GM18511 (cell line): Measurements from ENCODE around the gene PLA2G6.

ENCODE experiments used
- ATAC-seq: cut with Tn5 transposase; IDR thresholded peaks from one replicate; pipeline ENCODE4 v1.9.1; 2021; ENCODE audit warnings: mild to moderate bottlenecking, moderate library complexity; ENCODE audit not compliant: unreplicated experiment

The PLA2G6 gene

DNA sequence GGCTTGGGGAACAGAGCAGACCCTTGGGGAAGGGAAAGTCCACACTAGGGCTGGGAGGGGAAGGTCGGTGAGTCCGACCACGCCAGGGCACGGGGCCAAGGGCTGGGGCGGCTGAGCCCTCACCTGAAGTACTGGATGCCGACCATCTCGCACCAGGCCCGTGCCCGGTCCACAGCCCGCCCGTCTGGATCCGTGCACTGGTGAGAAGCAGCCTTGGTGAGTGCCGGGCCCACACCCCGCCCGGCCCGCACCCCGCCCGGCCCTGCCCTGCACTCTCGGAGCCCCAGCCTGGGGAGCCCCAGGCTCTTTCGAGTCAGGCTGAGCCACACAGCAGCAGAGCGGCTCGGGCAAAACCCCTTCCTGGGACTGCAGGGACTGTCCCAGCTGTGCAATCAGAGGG, 69.2 kb downstream of the PLA2G6 start:
- no peak for ATAC-seq

DNA sequence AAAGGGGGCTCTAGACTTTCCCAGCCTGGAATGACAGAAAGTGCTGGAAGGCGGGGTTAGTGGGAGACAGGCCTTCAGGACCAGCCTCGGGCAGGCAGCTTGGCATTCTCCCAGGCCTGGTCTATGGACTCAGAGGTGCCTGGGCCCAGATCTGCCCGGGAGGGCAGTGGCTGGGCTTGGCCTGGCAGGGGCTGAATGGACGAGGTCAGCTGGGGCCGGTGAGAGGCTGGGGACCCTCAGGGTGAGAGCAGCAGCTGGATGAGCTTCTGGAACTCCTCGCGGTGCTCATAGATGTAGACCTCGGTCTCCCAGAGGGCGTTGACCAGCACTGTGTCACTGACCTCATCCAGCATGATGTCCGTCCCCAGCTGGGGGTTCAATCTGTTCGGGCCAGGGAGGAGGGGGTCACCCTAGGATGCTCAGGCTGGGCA, 69.7 kb downstream of the PLA2G6 start:
- ATAC-seq: no peak

DNA sequence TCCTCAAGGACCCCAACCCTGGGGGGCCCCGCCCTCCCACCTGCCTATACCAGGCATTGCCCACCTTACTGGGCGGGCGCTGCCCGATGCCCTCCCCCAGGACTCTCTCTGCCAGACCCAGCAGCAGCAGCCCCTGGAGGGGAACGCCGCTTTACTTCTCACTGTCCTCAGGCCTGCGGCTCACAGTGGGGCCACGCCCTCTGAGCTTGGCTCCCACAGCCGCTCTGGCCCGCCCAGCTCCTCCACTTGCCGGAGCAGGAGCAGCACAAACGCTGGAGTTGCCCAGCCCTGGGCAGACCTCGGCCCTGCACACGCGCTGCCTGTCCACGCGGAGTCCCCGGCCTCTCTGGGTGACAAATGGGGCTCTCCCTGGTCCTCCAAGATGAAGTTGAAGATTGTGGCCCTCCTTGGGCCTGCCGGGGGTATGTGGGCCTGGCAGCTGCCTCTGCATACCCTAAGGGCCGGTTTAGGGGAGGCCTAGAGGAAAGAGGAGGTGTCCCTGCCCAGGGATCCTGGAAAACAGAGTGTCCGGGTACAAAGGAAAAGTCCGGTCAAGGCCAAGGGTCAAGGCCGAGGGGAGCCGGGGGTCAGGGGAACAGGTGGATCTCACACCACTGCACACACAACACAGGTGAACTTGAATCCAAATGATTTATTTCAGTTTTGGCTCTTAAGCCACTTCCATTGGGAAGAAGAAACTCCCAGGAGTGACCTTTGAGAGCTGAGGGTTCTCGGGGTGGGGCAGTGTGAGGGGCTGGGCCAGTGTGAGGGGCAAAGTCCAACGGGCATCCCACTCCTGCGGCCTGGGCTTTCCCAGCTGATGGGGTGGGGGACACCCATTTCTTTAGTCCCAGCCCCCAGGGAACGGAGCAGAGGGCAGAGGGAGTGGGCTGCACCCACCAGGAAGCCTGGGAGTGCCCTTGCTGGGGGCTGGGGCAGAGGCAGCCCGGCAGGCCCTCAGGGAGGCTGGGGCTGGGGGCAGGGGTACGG, 70.5 kb downstream of the PLA2G6 start:
- ATAC-seq: no peak

DNA sequence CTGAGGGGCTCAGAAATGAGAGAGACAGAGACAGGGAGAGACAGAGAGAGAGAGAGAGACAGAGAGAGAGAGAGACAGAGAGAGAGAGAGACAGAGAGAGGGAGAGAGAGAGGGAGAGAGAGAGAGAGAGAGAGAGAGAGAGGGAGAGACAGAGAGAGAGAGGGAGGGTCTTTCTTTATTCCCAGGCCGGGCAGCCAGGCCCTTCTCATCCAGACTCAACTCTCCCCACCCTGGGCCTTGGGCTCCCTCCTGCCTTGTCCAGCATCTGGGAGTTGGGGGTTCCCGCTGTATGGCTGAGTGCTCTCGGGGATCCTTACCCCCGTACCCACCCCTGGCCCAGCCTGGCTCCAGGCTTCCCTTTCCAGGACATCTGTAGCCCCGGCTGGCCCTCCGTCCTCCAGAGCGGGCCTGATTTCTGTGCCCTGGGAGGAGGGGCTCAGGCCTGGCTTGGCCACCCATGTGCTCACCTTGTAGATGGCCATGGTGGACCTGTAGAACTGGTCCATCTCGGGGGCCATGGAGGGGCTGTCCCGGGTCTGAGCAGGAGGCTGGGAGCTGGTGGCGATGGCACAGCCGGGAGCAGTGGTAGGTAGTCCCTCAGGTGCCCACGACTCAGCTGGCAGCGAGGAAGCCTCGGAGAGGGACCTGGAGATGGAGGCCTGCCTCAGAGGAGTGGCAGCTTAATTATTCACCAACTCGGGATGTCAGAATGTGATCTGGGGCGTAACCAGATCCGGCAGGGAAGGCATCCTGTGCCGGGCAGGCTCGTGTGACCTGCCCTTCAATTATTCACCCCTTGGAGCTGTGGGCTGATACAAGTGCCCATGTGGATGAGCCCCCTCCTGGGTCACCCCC, 71.4 kb downstream of the PLA2G6 start, which contains the start of gene BAIAP2L2:
TSS of gene BAIAP2L2 (minus strand) at position 677 of the 855 bp plus-strand sequence. CDS start at position 518, 159 bp downstream.
- ATAC-seq: no peak

DNA sequence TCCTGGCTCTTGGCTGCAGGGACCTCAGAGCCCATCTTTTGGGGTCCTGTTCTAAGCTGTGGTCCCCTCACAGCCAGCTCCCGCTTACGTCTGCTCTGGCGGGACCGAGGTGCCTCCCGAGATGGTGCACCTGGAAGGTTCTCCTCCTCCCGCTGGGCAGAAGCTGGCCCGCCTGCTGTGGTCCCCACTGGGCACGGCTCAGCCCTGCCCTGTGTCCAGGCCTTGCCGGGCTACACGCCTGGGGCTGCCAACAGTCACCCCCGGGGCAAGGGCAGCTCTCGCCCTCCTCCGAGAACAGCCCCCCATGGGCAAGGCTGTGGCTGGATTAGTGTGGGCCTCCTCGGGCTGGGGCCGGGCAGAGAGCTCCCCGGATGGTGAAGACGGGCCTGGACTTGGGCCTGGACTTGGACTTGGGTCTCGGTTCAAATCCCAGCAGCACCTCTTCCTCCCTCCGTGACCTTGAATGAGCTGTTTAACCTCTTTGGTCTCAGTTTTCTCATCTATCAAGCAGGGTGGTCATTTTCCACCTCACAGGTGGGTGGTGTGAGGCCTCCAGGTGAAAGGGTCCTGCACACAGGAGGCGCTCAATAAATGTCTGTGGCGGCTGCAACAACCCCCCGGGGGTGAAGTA, 72.1 kb downstream of the PLA2G6 start:
- no peak for ATAC-seq

DNA sequence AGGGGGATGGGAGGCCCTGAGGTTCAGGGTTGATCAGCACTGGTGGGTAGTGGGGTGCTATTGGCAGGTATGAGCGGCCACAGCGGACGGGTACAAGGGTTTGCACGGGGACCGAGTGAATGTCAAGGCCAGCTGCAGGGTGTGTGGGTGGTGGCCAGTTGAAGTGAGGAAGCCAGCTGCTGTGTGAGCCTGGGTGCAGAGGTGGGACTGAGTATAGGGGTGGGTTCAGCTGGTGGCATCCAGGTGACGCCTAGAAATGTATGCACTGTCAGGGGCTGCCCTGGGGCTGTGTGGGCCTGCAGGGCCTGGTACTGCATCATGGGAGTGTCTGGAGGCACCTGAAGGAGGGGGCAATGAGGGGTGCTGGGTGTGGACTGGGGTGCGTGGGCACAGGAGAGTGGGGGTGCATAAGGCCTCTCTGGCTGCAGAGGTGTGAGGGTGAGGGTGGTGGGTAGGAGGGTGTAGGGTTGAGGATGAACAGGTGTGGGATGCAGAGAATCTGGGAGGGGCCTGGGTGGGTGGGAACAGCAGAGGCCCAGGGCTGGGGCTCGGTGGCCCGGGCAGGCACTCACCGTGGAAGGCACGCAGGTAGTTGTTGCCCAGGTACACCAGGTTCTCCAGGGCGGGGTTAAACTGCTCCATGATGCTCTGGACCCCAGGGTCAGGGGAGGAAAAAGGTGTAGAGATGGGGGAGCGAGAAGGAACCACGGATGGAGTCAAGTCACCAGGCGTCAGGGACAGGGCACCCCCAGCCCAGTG, 72.9 kb downstream of the PLA2G6 start:
- no peak for ATAC-seq

DNA sequence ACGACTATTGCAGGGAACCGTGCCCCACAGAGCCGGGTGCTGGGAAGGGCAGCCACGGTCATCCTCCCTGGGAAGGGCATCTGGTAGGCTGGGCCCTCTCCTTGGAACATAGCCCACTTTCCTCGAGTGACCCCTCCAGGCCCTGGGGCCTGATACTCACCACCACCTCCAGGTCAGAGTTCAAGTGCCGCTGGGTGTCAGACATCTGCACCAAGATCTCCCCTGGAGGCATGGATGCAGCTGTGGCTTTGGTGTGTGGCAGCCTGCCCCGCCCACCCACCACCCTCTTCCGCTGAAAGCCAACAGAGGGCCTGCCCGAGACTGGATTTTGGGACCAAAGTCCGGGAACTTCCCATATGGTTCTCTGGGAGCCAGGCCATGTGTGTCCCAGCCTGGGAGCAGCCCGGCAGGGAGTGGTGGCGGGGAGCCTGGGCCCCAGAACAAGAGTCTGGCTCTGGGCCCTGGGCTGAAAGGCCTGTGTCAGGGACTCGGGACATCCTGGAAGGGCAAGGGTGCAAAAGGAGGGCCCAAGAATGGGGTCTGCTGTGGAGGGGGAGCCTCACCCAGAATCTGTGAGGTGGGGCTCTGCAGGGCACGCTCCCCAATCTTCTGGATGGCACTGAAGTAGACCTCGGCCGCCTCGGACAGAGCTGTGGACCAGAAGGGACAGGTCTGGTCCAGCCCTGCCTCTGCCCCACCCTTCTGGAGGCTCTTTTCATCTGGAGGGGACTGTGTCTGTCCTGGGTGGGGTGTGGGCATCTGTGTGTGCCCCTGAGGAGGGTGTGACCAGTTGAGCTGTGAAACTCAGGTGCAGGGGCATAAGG, 73.7 kb downstream of the PLA2G6 start:
- ATAC-seq: no peak

DNA sequence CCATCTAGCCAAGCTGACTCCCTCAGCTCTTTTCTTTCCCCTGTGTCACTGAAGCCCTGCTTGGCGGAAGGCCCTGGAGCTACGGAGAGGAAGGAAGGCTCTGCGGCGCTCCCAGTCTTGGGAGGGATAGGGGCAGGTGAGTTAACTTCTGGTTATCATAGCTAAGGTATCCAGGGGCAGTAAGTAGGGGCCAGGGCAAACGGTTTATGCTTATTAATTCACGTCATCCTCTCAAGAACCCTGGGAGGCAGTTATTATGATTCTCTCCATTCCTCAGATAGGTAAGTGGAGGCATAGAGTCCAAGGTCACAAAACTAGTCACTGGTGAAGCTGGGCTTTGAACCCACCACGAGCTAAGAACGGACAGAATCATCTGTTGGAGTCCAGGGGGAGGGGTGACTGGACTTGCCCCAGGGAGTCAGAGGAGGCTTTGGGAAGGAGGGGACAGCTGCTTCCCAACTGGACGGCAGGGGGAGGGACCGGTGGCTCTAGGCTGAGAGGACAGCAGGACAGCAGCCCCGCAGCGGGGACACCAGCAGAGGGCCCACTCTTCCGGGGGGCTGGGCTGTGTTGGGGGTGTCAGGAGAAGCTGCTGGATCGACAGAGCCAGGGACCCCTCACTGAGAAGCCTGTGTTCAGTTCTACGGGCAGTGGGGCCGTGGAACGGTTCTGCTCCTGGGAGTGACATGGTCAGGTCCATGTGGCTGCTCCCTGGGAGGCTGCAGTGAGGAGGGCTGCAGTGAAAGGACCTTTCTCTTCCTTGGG, 74.6 kb downstream of the PLA2G6 start:
- no peak for ATAC-seq

DNA sequence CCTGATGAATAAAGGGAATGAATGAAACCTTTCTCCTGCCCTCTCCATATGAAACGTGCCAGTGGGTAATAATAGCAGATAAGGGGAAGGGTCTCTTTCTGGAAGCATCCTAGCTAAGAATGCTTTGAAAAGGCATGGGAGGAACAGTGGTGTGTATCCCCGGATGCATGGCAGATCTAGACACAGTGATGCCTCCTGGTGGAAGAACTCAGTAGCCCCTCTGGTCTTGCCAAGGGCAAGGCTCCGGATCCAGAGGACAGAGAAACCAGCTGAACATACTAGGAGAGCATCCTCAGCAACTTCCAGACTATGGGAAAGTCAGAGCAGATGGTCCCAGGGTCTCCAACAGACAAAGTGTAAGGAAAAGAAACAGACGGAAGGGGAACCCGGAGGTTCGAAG, 77.5 kb downstream of the PLA2G6 start:
- no peak for ATAC-seq

DNA sequence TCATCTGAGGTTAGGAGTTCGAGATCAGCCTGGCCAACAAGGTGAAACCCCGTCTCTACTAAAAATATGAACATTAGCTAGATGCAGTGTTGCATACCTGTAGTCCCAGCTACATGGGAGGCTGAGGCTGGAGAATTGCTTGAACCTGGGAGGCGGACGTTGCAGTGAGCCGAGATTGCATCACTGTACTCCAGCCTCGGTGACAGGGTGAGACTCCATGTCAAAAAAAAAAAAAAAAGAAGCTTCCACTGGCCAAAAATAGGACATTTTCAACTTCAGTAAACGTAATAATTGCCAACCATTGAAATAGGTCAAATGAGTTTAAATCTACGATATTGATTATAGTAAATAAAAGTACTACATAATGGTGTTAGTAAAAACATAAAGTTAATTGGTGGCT, 78.0 kb downstream of the PLA2G6 start:
- ATAC-seq: no peak

DNA sequence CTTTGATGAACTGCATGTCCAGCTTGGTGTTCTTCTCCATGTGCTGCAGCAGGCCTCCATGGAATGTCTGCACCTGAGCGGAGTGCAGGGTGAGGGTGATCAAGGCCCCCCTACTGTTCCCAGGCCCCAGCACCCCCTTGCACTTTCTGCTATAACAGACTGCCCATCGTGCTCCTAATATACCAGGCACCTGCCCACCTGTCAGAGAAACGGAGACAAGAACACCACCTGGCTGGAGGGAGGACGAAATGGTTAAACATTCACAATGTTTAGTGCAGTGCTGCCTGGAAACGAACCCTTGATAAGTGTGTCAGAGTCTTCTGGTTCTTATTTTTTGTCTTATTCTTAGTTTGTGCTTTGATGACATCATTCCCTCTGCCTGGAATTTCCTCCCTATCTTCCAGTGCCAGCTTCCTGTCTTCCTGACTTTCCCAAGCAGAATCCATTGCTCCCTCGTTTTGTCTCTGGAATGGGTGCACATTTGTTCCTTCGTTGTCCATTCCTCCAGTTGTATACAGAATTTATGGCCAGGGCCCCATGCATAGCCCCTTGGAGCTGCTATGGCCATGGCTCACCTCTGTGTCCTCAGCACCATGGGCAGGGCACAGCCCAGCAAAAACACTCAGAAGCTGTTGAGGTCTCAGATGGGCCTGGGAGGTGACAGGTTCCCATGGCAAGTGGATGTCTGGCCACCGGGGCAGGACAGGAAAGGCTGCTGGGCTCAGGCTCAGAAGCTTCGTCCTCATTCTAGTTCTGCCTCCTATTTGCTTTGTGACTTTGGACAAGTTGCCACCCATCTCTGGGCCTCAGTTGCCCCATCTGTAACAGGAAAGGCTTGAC, 83.0 kb downstream of the PLA2G6 start:
- no peak for ATAC-seq

DNA sequence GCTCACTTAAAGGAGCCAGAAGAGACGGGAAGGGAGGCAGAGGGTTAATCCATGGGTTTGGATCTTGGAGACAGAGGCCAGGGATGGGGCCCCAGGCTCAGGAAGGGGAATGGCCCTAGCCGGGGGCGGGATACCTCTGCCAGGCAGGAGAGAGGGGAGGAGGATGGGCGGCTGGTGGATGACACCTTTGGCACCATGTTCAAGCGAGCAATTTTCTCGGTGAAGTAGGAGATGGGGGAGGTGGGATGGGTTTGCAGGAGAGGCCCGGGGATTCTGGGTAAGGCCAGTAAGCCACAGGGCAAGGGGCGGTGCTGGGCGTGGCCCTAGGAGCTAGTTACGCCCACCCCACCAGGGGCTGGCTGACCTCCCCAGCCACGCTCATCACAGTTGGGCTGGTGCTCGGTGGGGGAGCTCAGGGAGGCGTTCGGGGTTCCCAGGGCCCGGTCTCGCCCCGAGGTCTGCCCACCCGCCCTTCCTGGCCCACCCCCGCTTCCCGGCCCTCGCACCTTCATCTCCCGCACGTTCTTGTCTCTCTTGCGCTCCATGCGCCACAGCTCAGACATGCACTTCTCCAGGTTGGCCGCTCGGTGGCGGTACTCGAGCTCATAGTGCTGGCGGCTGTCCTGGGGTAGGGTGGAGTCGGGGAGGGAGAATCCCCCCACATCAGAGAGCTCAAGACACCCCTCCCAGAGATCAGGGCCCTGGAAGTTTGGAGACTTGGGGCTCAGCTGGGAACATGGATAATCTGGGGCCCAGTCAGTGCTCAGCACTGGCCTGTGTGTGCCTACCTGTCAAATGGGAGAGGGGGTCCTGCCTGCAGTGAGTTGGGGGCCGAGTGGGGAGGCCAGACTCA, 83.8 kb downstream of the PLA2G6 start:
- no peak for ATAC-seq

DNA sequence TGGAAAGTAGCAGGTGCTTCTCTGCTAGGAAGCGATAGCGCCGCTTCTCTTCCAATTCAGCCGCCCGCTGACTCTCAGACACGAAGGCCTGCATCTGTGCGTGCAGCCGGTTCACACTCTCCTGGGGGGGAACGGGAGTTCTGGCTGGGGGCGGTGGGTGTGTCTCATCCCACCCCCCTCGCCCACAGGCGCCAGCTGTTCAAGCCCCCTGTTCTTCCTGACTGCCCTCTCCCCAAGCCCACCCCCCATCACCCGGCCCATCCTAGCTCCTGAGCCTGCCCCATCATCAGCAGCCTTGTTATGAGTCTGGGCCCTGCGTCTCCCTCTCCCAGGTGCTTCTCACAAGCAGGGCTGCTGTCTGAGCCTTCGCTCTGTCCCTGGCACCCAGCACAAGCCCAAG, 84.6 kb downstream of the PLA2G6 start:
- no peak for ATAC-seq

DNA sequence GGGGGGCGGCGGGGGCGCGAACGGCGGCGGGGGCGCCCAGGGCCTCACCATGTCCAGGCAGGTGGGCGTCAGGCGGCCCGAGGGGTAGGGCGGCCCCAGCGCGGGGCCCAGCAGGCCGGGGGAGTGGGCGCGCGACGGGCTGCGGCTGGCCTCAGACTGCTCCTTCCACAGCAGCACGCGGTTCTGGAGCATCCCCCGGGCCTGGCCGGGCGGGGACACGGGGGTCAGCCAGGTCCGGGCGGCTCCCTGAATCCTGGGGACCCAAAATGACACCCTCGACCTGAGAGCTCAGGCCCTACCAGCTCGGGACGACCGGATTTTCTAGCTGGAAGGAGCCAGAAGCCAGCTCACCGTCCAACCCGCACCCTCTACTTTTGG, 92.2 kb downstream of the PLA2G6 start:
- ATAC-seq: no peak

DNA sequence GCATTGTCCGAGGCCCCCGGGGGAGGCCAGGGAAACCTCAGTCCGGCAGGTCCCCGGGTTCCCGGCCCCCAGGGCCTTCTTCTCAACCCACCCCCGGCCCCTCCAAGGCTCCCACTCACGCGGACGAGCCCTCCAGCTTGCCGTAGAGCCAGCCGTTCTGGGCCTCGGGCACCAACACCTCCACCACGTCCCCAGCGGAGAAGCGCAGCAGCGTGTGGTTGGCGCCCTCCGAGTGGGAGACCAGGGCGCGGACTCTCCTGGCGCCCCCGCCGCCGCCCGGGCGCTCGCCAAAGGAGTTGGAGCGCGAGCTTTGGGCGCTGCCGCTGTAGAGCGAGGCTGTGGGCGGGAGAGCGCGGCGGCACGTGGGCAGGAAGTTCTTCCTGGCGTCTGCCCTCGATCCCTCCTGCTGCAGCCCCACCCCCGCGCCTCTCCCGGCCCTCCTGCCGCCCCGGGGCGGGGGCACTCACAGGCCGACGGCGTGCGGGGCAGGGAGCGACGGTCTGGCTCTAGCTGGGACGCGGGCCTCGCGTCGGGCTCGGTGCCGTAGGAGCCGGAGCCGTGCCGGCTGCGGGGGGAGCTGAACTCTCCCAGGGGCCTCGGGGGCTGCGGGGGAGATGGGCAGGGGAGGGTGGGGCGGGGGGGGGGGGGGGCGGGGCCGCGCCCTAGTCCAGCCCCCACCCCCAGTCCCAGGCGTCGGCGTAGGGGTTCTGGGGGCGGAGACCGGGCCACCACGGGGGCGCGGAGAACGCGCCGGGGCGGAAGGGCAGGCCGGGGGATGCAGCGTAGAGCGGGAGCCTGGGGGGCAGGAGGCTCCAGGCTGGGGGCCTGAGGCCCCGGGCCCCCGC, 92.8 kb downstream of the PLA2G6 start:
- ATAC-seq: no peak

DNA sequence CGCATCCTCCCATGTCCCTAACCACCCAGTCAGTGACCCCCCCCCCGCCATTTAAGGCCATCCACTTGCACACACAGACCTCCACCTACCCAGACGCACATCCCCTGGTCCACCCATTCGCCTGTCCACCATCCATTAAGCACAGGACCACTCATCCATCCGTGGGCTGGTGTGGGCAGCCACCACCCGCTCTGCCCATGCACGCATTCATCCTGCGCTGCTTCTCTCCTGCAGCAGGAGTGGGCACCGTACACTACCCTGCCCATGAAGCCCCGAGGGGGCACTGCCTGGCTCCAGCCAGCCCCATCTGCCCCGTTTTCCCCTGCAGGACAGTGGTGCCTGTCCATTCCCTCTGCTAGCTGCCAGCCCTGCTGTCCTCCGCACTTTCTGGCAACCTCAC, 93.8 kb downstream of the PLA2G6 start:
- no peak for ATAC-seq
